DMS114 treated with DMSO at 0.1 percent for 48 hours (cell line): ENCODE data around the gene B4GAT1.
"Not testable (repeated sequence)": the region's sequence is repeated elsewhere in the genome, so short reads cannot be mapped to it uniquely, and the experiment has no call there.

Source experiments
- DNase-seq: peaks from one replicate; lab custom pipeline; 2025; ENCODE audit not compliant: unreplicated experiment; lab: John Stamatoyannopoulos, UW

The B4GAT1 gene

DNA sequence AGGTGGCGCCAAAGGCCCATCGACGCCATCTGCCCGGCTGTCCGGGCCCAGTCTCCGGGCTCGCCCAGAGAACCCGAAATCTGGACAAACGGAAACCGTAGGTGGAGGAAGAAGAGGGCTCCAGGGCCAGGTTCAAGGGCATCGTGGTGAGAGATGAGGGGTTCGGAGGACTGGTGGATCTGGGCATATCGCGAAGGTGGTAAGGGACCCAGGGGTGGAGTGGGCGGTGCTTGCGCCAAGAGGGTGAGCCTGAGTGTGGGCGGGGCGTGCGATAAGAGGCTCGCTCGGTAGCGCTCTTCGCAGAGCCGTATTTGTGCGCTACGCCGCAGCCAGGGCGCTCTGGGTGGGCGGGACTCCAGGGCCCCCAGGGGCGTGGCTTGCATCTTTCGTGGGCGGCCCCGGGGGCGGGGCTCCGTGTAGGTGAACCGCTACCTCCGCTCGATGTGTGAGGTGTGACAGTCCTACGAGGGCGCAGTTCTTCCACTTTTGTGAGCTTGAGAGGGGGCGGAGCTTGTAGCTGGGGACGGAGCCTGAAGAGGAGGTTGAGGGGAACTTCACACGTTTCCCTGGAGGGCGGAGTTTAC, 35.4 kb downstream of the B4GAT1 start:
- DNase-seq, result peak; percentile 91

DNA sequence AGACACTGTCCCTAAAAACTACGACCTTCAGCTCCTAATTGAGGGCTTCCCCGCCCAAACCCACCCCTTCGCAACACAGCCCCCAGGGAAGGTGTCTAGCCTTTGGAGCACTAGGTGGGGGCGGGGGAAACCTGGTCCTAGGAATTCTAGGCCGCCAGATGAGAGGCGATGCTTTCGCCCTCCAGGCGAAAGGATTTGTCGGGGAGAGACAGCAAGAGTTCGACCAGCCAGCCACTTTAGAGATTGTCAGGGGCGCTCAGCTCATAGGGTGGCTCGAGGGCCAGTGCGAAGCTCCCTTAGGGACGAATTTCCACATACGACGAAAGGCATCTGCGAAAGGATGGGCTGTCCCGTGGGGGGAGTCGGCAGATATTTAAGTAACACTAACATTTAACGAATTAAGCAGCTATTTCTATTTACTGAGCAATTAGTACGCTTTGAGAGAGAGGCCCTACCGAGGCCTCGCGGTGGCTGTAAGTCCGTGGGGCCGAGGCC, 35.9 kb downstream of the B4GAT1 start:
- DNase-seq, result peak; percentile 87

DNA sequence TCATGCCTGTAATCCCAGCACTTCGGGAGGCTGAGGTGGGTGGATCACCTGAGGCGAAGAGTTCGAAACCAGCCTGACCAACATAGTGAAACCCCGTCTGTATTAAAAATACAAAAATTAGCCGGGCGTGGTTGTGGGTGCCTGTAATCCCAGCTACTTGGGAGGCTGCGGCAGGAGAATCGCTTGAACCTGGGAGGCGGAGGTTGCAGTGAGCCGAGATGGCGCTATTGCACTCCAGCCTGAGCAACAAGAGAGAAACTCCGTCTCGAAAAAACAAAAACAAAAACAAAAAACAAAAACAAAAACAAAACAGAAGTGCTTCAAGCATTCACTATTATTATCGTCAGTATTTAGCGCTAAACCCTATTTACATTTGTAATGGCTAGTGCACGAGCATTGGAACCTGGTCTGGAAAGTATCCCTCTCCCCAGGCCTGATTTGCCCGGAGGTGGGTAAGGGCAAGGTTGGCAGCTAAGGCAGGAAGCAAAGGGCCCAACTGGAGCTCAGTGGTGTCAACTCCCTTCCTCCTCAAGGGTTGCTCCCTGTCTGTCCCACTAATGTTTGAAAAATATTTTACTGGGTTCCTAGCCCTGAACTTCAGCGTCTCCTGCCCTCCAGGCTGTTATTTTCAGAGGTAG, 36.5 kb downstream of the B4GAT1 start:
- not testable (repeated sequence) for DNase-seq

DNA sequence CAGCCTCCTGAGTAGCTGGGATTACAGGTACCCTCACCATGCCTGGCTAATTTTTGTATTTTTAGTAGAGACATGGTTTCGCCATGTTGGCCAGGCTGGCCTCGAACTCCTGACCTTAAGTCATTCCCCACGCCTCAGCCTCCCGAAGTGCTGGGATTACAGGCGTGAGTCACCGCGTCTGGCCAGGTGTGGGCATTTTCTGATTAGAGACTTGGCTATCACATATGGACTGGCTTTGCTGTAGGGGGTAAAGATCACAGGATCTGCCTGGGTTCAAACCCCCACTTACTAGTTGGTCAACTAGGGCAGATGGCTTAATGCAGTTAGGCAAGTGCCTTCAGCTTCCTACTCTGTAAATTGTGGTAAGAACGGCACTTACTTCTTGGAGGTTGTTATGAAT, 37.1 kb downstream of the B4GAT1 start:
- no peak for DNase-seq

DNA sequence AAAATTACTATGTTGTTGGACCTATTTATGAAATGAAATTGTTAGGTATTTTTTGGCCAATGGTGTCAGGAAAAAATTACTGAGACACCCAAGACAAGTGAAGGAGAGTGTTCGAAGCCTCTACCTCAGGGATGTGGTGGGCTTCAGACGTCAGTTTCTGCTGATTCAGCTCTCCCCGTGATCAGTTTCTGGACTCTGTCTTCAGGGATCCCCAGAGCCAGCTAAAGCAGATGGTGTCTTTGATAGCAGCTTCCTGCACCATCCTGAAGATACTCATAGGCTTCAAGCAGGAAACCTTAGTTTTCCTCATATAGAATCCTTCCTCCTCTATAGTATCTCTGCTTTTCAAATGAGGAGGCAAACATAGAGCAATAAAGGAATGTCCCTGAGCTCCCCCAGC, 38.0 kb downstream of the B4GAT1 start:
- no peak for DNase-seq

DNA sequence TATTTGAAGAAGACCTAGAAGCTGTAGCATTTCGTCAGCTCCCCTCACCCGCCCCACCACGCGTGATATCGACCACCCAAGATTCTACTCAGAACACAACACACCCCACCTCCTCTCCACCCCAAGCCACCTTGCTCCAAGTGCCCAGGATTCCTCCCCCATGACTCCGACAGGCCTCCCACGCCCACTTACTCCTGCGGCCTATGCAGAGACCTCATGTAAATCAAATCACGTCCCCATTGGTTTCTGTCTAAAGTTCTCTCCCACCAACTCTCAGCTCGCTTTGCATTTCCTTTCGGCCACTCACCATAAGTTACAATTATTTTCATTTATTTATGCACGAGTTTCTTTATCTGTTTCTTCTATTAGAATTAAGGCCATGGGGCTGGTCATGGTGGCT, 44.8 kb downstream of the B4GAT1 start:
- DNase-seq, result no peak

DNA sequence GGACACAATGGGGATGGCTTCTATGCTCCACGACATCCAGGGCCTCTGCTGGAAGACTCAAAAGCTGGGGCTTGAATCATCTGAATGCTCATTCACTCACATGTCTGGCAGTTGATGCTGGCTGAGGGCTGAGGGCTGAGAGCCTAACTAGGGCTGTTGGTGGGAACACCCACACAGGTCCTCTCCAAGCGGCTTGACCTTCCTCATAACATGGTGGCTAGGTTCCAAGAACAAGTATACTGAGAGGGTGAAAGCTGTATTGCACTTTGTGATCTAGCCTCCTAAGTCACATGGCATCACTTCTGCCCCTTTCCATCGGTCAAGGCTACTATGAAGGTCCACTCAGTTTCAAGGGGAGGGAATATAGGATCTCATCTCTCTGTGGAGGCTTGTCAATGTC, 48.2 kb downstream of the B4GAT1 start:
- DNase-seq, result no peak

DNA sequence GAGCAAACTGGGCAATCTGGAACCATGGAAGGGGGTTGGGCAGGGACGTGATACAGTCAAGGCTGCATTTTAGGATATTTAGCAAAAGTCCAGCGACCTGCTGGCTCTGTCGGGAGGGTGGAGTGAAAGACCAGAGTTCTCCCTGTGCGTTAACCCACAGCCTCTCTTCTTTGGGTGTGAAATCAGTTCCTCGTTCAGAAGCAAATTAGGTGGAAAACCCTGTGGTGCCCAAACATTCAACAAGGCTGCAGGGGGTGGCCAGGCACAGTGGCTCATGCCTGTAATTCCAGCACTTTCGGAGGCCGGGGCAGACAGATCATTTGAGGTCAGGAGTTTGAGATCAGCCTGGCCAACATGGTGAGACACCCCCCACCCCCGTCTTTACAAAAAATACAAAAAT, 49.8 kb downstream of the B4GAT1 start:
- DNase-seq, result no peak
